ENCODE results near the gene LDHD. TPM values are rescaled to one million over a fixed set of nuclear protein-coding genes. Genes with fewer than 3 reads are reported as not detected.

LDHD gene
- total and polyA plus RNA-seq, 4 donors: 5.5 to 6.8 (median 5.6) TPM

DNA sequence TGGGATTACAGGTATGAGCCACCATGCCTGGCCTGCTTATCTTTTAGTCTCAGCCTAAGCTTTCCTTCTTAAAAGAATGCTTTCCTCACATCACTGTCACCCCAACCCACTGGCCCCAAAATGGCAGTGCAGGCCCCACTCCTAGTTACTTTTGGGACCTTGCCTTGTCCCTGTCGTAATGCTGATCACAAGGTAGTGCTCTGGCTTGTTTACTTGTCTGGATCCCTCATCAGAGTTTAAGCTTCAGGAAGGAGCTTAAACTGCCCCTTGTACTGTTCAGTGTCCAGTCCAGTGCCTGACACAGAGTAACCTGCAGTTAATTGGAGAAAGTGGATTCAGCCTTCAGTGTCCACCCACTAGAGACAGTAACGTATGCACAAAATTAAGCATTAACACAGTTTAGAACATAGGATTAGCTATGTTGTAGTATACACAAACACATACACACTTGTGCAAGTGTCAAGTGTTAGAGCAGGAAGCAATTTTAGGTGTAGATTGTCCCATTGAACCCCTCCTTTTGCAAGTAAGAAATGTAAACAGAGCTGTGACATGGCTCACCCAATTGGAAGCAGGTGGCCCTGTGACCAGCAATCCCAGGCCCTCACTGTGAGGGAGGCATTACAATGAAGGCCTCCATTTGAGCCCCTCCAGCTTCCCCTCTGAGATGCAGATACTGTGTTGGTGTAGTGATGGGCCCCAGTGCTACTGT, 44.2 kb downstream of the LDHD start:
- Histone ChIP-seq H3K4me1 (ENCODE audit: control insufficient read depth in 1 of 2, insufficient read depth in 2 of 2, low read length in 2 of 2) (no peaks in the 10 kb centered on the region), H3K36me3 (ENCODE audit: control insufficient read depth in 1 of 2, insufficient read depth in 2 of 2, low read length in 1 of 2) (no peaks in the 10 kb centered on the region)
- intact Hi-C loops (cut with DNase I): no loop called here

DNA sequence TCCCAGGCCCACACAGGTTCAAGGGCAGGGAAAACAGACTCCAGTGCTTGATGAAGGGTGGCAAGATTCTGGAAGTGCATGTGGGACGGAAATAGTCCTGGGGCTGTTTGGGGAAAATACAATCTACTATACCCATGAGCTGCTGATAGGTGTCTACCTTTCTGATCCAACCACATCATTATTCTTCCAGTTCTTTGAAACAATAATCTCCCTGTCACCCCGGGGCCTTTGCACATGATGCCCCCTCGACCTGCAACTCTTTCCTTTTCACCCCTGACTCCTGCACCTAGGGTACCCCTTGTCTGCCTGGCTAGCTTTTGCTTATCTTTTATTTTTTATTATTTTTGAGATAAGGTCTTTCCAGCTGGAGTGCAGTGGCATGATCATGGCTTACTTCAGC, 45.0 kb downstream of the LDHD start:
- no peak for ATAC-seq (ENCODE audit: low FRiP score)
- Histone ChIP-seq H3K4me1 (ENCODE audit: control insufficient read depth in 1 of 2, insufficient read depth in 2 of 2, low read length in 2 of 2) (no peaks in the 10 kb centered on the region), H3K9me3 (ENCODE audit: control insufficient read depth, low read length) (no peaks in the 10 kb centered on the region), H3K27me3 (ENCODE audit: control insufficient read depth in 1 of 2, insufficient read depth in 2 of 2, low read length in 1 of 2) (no peaks in the 10 kb centered on the region), H3K27ac (ENCODE audit: low read depth in 1 of 2, low read length in 2 of 2) (no peak overlapping the region), H3K36me3 (ENCODE audit: control insufficient read depth in 1 of 2, insufficient read depth in 2 of 2, low read length in 1 of 2) (no peaks in the 10 kb centered on the region), H3K4me3 (ENCODE audit: low read length in 2 of 2) (no peak overlapping the region)
- intact Hi-C loops (cut with DNase I): no loop called here
- WGBS, 2 donors: 94% methylated on average over 3 of the region's 3 CpGs
- no peak for DNase-seq

More for the DNA sequence above, 44.2 kb downstream of the LDHD start:
- WGBS, 2 donors: 93 to 96% methylated on average over 2 of the region's 2 CpGs
- no peak for DNase-seq
- no peak for ATAC-seq (ENCODE audit: low FRiP score)
- no peak overlapping the region for H3K4me3 ChIP-seq (ENCODE audit: low read length in 2 of 2)
- no peak overlapping the region for H3K27ac ChIP-seq (ENCODE audit: low read depth in 1 of 2, low read length in 2 of 2)
- no peaks in the 10 kb centered on the region for H3K9me3 ChIP-seq (ENCODE audit: control insufficient read depth, low read length)
- H3K27me3 ChIP-seq (ENCODE audit: control insufficient read depth in 1 of 2, insufficient read depth in 2 of 2, low read length in 1 of 2): no peaks in the 10 kb centered on the region

DNA sequence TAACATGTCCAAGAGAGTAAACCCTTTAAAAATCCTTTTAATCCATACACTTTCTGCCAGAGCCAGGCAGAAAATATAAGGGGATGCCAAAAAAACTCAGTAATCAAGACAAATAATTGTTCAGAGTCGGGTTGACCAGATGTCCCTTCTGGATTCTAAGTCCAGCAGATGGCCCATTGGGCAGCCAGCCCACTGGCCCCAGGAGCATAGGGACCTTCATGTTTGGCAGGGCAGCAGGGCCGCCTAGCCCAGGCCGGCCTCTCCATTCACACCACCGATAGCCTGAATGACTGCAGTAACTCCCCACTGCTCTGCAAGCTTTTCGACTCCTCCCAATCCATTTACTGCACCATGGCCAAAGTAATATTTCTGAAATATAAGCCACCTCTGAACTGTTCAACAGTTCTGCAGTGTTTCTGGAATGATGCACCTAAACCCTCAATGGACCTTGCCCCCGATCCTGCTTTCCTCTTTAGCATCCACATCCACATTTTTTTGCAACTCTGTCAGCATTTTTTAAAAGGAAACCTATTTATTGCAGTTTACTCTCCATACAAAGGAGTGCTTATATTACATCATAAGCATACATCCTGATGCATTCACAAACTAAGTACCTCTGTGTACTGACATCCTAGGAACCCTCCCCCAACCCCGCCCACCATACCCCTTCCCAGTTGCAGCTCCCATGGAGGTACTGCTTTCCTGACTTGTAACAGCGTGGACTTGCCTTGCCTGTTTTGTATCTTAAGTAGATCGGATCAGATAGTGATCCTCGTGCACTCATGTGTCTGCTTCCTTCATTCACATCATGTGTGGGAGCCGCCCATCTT, 46.4 kb downstream of the LDHD start:
- H3K36me3 ChIP-seq (ENCODE audit: control insufficient read depth in 1 of 2, insufficient read depth in 2 of 2, low read length in 1 of 2): no peaks in the 10 kb centered on the region
- no peak overlapping the region for H3K4me3 ChIP-seq (ENCODE audit: low read length in 2 of 2)
- ATAC-seq (ENCODE audit: low FRiP score) (no peak), DNase-seq (no peak)
- intact Hi-C loops (cut with DNase I): no loop called here
- H3K9me3 ChIP-seq (ENCODE audit: control insufficient read depth, low read length): no peaks in the 10 kb centered on the region
- H3K4me1 ChIP-seq (ENCODE audit: control insufficient read depth in 1 of 2, insufficient read depth in 2 of 2, low read length in 2 of 2): no peaks in the 10 kb centered on the region
- no peak overlapping the region for H3K27ac ChIP-seq (ENCODE audit: low read depth in 1 of 2, low read length in 2 of 2)
- H3K27me3 ChIP-seq (ENCODE audit: control insufficient read depth in 1 of 2, insufficient read depth in 2 of 2, low read length in 1 of 2): no peaks in the 10 kb centered on the region
- 78 to 80% methylated on average over 11 of the region's 11 CpGs for WGBS, 2 donors

DNA sequence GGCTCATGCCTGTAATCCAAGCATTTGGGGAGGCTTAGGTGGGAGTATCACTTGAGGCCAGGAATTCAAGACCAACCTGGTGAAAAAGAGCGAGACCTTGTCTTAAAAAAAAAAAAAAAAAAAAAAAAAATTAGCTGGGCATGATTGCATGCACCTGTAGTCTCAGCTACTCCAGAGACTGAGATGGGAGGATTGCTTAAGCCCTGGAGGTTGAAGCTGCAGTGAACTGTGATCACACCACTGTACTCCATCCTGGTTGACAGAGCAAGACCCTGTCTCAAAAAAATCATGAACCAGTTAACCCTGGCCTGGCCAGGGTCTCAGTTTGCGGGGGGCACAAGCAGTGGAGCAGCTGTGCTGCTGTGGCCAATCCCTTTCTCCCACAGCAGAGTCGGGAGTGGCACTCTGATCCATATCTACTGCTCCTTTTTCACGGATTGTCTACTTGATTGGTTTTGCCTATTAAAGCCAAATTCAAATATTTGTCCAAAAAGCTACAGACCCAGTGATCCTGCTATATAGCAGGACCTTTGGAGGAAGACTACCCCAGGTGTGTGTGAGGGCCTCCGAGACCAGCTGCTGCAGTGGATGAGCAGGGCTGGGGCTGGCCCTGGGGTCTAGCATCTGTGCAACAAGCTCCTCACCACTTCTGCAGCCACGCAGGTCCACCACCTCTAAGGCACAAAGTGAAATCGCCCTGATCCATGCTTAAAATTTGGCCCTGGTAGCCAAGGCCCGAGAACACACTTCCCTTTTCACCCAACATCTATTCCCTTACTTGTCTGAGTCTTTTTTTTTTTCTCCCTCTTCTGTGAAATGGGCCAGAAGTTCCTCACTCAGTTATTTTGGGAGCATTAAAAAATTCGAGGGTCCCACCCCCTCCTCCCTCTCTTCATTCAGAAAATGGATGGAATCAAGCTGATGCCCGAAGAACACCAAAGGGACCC, 48.2 kb downstream of the LDHD start:
- Histone ChIP-seq H3K36me3 (ENCODE audit: control insufficient read depth in 1 of 2, insufficient read depth in 2 of 2, low read length in 1 of 2) (no peaks in the 10 kb centered on the region), H3K27me3 (ENCODE audit: control insufficient read depth in 1 of 2, insufficient read depth in 2 of 2, low read length in 1 of 2) (no peaks in the 10 kb centered on the region), H3K4me3 (ENCODE audit: low read length in 2 of 2) (no peak overlapping the region), H3K4me1 (ENCODE audit: control insufficient read depth in 1 of 2, insufficient read depth in 2 of 2, low read length in 2 of 2) (no peaks in the 10 kb centered on the region), H3K9me3 (ENCODE audit: control insufficient read depth, low read length) (no peaks in the 10 kb centered on the region), H3K27ac (ENCODE audit: low read depth in 1 of 2, low read length in 2 of 2) (no peak overlapping the region)
- 89 to 91% methylated on average over 10 of the region's 10 CpGs for WGBS, 2 donors
- no peak for ATAC-seq (ENCODE audit: low FRiP score)
- DNase-seq: no peak
- intact Hi-C loops (cut with DNase I): no loop called here

DNA sequence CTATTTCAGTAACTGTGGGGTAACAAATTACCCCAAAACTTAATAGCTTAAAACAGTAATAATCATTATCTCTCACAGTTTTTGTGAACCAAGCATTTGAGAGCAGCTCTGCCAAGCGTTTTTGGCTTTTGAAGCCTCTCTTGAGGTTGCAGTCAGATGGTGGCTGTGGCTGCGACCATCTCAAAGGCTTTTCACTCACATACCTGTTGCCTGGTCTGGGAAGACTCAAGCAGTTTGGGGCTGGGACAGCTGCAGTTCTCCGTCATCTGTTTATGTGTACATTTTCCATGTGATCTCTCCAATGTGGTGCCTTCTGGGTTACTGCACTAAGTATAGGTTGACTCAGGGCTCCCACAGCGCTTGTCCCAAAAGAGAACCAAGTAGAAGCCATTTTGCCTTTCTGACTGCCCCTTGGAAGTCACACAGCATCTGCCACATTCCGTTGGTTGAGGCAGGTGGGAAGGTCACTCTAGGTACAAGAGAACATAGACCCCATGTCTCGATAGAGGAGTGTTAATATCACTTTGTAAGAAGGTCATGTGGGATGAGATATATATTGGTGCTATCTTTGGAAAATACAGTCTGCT, 49.6 kb downstream of the LDHD start:
- no peak overlapping the region for H3K27ac ChIP-seq (ENCODE audit: low read depth in 1 of 2, low read length in 2 of 2)
- H3K9me3 ChIP-seq (ENCODE audit: control insufficient read depth, low read length): no peaks in the 10 kb centered on the region
- intact Hi-C loops (cut with DNase I): no loop called here
- H3K4me3 ChIP-seq (ENCODE audit: low read length in 2 of 2): no peak overlapping the region
- ATAC-seq (ENCODE audit: low FRiP score): no peak
- no peaks in the 10 kb centered on the region for H3K27me3 ChIP-seq (ENCODE audit: control insufficient read depth in 1 of 2, insufficient read depth in 2 of 2, low read length in 1 of 2)
- no peak for DNase-seq
- no peaks in the 10 kb centered on the region for H3K4me1 ChIP-seq (ENCODE audit: control insufficient read depth in 1 of 2, insufficient read depth in 2 of 2, low read length in 2 of 2)
- H3K36me3 ChIP-seq (ENCODE audit: control insufficient read depth in 1 of 2, insufficient read depth in 2 of 2, low read length in 1 of 2): no peaks in the 10 kb centered on the region
- 92 to 93% methylated on average over 6 of the region's 6 CpGs for WGBS, 2 donors

DNA sequence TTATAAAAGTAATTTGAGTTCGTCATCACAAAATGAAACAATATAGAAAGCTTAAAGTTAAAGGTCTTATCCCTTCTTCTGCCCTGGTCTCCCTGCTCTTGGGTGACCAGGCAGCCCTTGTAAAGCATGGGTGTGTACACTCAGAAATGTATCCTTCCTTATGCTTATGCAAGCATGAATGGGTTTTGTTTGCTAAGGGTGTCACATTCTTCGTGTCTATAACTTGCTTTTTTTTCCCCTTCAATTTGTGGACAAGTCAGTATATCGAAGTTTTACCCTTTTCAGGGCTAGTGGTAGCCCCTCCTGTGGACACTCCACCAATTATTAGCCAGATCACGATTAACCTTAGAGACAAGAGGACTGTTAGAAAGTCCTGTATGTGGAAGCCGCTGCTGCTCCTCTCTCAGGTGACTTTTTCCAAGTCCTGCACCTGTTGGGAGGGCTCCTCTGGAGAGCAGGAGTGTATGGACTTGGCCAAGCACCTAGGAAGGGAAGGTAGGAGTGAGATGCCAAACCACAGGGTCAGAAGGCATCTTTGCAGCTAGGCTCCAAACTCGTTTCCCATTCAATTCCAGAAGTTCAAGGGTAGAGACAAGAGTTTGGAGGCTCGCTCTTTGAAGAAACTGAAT, 50.9 kb downstream of the LDHD start:
- no peak for ATAC-seq (ENCODE audit: low FRiP score)
- DNase-seq: no peak
- Histone ChIP-seq H3K4me3 (ENCODE audit: low read length in 2 of 2) (no peak overlapping the region), H3K9me3 (ENCODE audit: control insufficient read depth, low read length) (no peaks in the 10 kb centered on the region), H3K27me3 (ENCODE audit: control insufficient read depth in 1 of 2, insufficient read depth in 2 of 2, low read length in 1 of 2) (no peaks in the 10 kb centered on the region), H3K4me1 (ENCODE audit: control insufficient read depth in 1 of 2, insufficient read depth in 2 of 2, low read length in 2 of 2) (no peaks in the 10 kb centered on the region), H3K36me3 (ENCODE audit: control insufficient read depth in 1 of 2, insufficient read depth in 2 of 2, low read length in 1 of 2) (no peaks in the 10 kb centered on the region), H3K27ac (ENCODE audit: low read depth in 1 of 2, low read length in 2 of 2) (no peak overlapping the region)
- 91 to 92% methylated on average over 7 of the region's 7 CpGs for WGBS, 2 donors
- intact Hi-C loops (cut with DNase I): no loop called here

DNA sequence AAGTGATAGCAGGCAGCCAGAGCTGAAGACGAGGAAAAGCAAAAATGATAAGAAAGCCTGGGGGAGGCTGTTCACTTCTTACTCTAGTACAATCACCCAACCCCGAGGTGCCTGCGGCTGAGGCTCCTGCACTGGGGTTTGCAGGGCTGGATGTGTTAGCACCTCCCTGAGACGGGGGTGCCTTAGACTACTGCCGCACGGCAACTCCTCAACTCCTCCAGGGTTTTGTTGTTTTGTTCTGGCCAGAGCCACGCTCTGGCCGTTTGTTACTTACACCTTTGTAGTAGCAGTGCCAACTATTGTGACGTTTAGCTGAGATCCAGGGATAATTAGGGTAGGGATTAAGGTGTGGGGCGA, 51.5 kb downstream of the LDHD start:
- no peak overlapping the region for H3K27ac ChIP-seq (ENCODE audit: low read depth in 1 of 2, low read length in 2 of 2)
- no peaks in the 10 kb centered on the region for H3K27me3 ChIP-seq (ENCODE audit: control insufficient read depth in 1 of 2, insufficient read depth in 2 of 2, low read length in 1 of 2)
- DNase-seq: no peak
- no peaks in the 10 kb centered on the region for H3K4me1 ChIP-seq (ENCODE audit: control insufficient read depth in 1 of 2, insufficient read depth in 2 of 2, low read length in 2 of 2)
- H3K4me3 ChIP-seq (ENCODE audit: low read length in 2 of 2): no peak overlapping the region
- no peak for ATAC-seq (ENCODE audit: low FRiP score)
- H3K36me3 ChIP-seq (ENCODE audit: control insufficient read depth in 1 of 2, insufficient read depth in 2 of 2, low read length in 1 of 2): no peaks in the 10 kb centered on the region
- WGBS, 2 donors: 84 to 87% methylated on average over 10 of the region's 10 CpGs
- H3K9me3 ChIP-seq (ENCODE audit: control insufficient read depth, low read length): no peaks in the 10 kb centered on the region
- intact Hi-C loops (cut with DNase I): no loop called here
